Large intestine (tissue), 12 donors: ENCODE results near the gene BRMS1. TPM values are rescaled to one million over a fixed set of nuclear protein-coding genes. Genes with fewer than 3 reads are reported as not detected.
"Not testable (repeated sequence)": the region's sequence is repeated elsewhere in the genome, so short reads cannot be mapped to it uniquely, and the experiment has no call there.

Experiments used
- DNase-seq, 2 donors: peaks; one replicate each; pipeline versions ENCODE4 v3.0.0 to v3.0.0-alpha.2; 2013
- H3K27ac ChIP-seq: one replicate; pipeline ENCODE4 v1.5.1; 2013; ENCODE audit warnings: low read length
- H3K27me3 ChIP-seq: 2 replicates; pipeline ENCODE4 v1.6.1; 2013; ENCODE audit warnings: low read length; ENCODE audit not compliant: control insufficient read depth, insufficient read depth
- H3K36me3 ChIP-seq: 2 replicates; pipeline ENCODE4 v1.6.1; 2013; ENCODE audit warnings: low read length; ENCODE audit not compliant: control insufficient read depth, insufficient read depth
- H3K4me1 ChIP-seq: one replicate; pipeline ENCODE4 v1.6.1; 2013; ENCODE audit warnings: low read length; ENCODE audit not compliant: control insufficient read depth, insufficient read depth
- H3K4me3 ChIP-seq: one replicate; pipeline ENCODE4 v1.5.1; 2013; ENCODE audit warnings: low read length
- H3K9me3 ChIP-seq: one replicate; pipeline ENCODE4 v1.6.1; 2013; ENCODE audit warnings: mild to moderate bottlenecking, low read depth, low read length, moderate library complexity; ENCODE audit not compliant: control insufficient read depth
- WGBS: methylation state at CpG from one replicate; pipeline ENCODE4 v1.1.5; 2013; ENCODE audit warnings: low lambda C conversion rate; ENCODE audit not compliant: insufficient coverage; 5-methylcytosine and 5-hydroxymethylcytosine counted together
- long read RNA-seq, 11 donors: transcript quantifications; one replicate each; lab custom pipeline, GENCODE V29; 2026
- polyA plus RNA-seq: library from polyadenylated mRNA; unstranded; fragments of 120-200 nt; gene quantifications from one replicate; pipeline ENCODE4 v1.2.1, GENCODE V29; 2013

The BRMS1 gene, protein sequence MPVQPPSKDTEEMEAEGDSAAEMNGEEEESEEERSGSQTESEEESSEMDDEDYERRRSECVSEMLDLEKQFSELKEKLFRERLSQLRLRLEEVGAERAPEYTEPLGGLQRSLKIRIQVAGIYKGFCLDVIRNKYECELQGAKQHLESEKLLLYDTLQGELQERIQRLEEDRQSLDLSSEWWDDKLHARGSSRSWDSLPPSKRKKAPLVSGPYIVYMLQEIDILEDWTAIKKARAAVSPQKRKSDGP
- 32.4 TPM for polyA plus RNA-seq
- long read RNA-seq, donor 1, transcript BRMS1-201 (10 exons, 1,445 nt) = major isoform, 10 of 10 reads
- long read RNA-seq, donor 1, partial matches to known transcripts = 0 of 10 reads
- long read RNA-seq, donor 1, other reads (novel, unspliced or antisense) = 0 of 10 reads
- long read RNA-seq, donor 2, transcript BRMS1-201 (10 exons, 1,445 nt) = major isoform, 13 of 16 reads
- long read RNA-seq, donor 2, partial matches to known transcripts = 0 of 16 reads
- long read RNA-seq, donor 2, other reads (novel, unspliced or antisense) = 0 of 16 reads
- long read RNA-seq, donor 3 = 0 reads
- long read RNA-seq, donor 4, partial matches to known transcripts = 0 of 1 reads
- long read RNA-seq, donor 4, other reads (novel, unspliced or antisense) = 0 of 1 reads
- long read RNA-seq, donor 5, transcript BRMS1-201 (10 exons, 1,445 nt) = major isoform, 5 of 23 reads
- long read RNA-seq, donor 5, partial matches to known transcripts = 17 of 23 reads
- long read RNA-seq, donor 5, other reads (novel, unspliced or antisense) = 0 of 23 reads
- long read RNA-seq, donor 6, partial matches to known transcripts = 0 of 6 reads
- long read RNA-seq, donor 6, other reads (novel, unspliced or antisense) = 0 of 6 reads
- long read RNA-seq, donor 7, partial matches to known transcripts = 0 of 3 reads
- long read RNA-seq, donor 7, other reads (novel, unspliced or antisense) = 0 of 3 reads
- long read RNA-seq, donor 8, transcript BRMS1-201 (10 exons, 1,445 nt) = major isoform, 13 of 17 reads
- long read RNA-seq, donor 8, partial matches to known transcripts = 0 of 17 reads
- long read RNA-seq, donor 8, other reads (novel, unspliced or antisense) = 0 of 17 reads
- long read RNA-seq, donor 9, transcript BRMS1-201 (10 exons, 1,445 nt) = major isoform, 5 of 7 reads
- long read RNA-seq, donor 9, partial matches to known transcripts = 0 of 7 reads
- long read RNA-seq, donor 9, other reads (novel, unspliced or antisense) = 0 of 7 reads
- long read RNA-seq, donor 10, transcript BRMS1-201 (10 exons, 1,445 nt) = major isoform, 5 of 6 reads
- long read RNA-seq, donor 10, partial matches to known transcripts = 0 of 6 reads
- long read RNA-seq, donor 10, other reads (novel, unspliced or antisense) = 0 of 6 reads
- long read RNA-seq, donor 11, transcript BRMS1-201 (10 exons, 1,445 nt) = major isoform, 7 of 9 reads
- long read RNA-seq, donor 11, partial matches to known transcripts = 0 of 9 reads
- long read RNA-seq, donor 11, other reads (novel, unspliced or antisense) = 0 of 9 reads

GRCh38 chr11:66344550-66345315 is at the start of gene BRMS1:
Gene BRMS1 (minus strand): TSS chr11:66345104. CDS start chr11:66342234, 2,870 bp downstream.
- Histone ChIP-seq H3K36me3 (peaks cover 29% of the 10 kb centered on the region), H3K4me1 (peaks cover 33% of the 10 kb centered on the region), H3K27me3 (no peaks in the 10 kb centered on the region), H3K27ac (peak within 1 kb of the TSS; percentile 83), H3K9me3 (peaks cover 2% of the 10 kb centered on the region), H3K4me3 (peak within 1 kb of the TSS; percentile 87)
- DNase-seq = peak; percentile 98
- WGBS = no CpG with 5 or more reads among the region's 59 CpGs

DNA sequence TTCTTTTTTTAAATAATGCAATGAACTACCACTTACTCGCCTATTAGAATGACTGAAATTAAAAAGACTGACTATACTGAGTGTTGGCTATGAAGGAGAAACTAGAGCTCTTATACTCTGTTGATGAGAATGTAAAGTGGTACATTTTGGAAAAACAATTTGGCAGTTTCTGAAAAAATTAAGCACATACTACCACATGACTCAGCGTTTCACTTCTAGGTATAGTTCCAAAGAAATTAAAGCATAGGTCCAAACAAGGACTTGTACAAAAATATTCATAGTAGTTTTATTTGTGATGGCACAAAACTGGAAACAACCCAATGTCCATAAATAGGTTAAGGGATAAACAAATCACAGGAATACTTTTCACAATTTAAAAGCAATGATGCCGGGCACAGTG is 49.0 kb upstream of the BRMS1 start:
- H3K4me1 ChIP-seq = no peaks in the 10 kb centered on the region
- H3K27ac ChIP-seq = no peak overlapping the region
- no peaks in the 10 kb centered on the region for H3K36me3 ChIP-seq
- peaks cover 2% of the 10 kb centered on the region for H3K27me3 ChIP-seq
- no peak overlapping the region for H3K4me3 ChIP-seq
- no peaks in the 10 kb centered on the region for H3K9me3 ChIP-seq
- WGBS = 100% methylated on average over 1 of the region's 3 CpGs
- DNase-seq = no peak

DNA sequence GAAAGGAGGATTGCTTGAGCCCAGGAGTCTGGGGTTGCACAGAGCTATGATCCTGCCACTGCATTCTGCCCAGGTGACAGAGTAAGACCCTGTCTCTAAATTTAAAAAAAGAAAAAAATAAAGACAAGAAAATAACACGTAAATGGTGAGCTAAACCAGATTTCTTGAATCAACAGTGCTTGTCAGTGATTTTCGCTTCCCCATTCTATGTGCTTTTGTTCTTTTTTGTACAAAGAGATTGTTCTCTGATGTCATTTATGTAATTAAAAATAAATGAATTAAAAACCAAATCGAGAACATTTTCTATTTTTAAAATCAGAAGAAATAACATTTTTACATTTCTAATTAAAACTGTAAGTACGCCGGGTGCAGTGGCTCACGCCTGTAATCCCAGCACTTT is 46.4 kb upstream of the BRMS1 start:
- no peaks in the 10 kb centered on the region for H3K9me3 ChIP-seq
- WGBS = 90% methylated on average over 2 of the region's 6 CpGs
- no peak overlapping the region for H3K27ac ChIP-seq
- H3K36me3 ChIP-seq = no peaks in the 10 kb centered on the region
- no peak overlapping the region for H3K4me3 ChIP-seq
- DNase-seq = no peak
- H3K27me3 ChIP-seq = peaks cover 2% of the 10 kb centered on the region
- H3K4me1 ChIP-seq = no peaks in the 10 kb centered on the region

GRCh38 chr11:66388780-66389386 is 44.0 kb upstream of the BRMS1 start:
- Histone ChIP-seq H3K27ac (no peak overlapping the region), H3K4me3 (no peak overlapping the region), H3K36me3 (no peaks in the 10 kb centered on the region), H3K4me1 (no peaks in the 10 kb centered on the region), H3K27me3 (no peaks in the 10 kb centered on the region), H3K9me3 (no peaks in the 10 kb centered on the region)
- DNase-seq = peak; percentile 54 to 65
- no CpG with 5 or more reads among the region's 8 CpGs for WGBS

GRCh38 chr11:66386171-66387069 is 41.5 kb upstream of the BRMS1 start:
- WGBS = no CpG with 5 or more reads among the region's 20 CpGs
- Histone ChIP-seq H3K27ac (no peak overlapping the region), H3K4me3 (no peak overlapping the region), H3K4me1 (no peaks in the 10 kb centered on the region), H3K27me3 (no peaks in the 10 kb centered on the region), H3K9me3 (no peaks in the 10 kb centered on the region), H3K36me3 (no peaks in the 10 kb centered on the region)
- peak; percentile 54 to 68 for DNase-seq

DNA sequence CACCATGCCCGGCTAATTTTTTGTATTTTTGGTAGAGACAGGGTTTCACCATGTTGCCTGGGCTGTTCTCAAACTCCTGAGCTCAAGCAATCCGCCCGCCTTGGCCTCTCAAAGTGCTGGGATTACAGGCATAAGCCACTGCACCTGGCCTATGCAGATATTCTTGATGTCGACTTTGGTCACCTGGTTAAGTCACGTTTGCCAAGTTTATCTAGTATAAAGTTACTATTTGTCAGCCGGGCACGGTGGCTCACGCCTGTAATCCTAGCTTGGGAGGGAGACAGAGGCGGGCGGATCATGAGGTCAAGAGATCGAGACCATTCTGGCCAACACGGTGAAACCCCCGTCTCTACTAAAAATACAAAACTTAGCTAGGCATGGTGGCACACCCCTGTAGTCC is 39.4 kb upstream of the BRMS1 start:
- no CpG with 5 or more reads among the region's 13 CpGs for WGBS
- H3K9me3 ChIP-seq, H3K36me3 ChIP-seq, H3K4me1 ChIP-seq, H3K27ac ChIP-seq, H3K27me3 ChIP-seq, H3K4me3 ChIP-seq, DNase-seq: not testable (repeated sequence)

- not testable (repeated sequence) for H3K27me3 ChIP-seq, H3K36me3 ChIP-seq, H3K9me3 ChIP-seq, H3K4me1 ChIP-seq, H3K4me3 ChIP-seq, DNase-seq, H3K27ac ChIP-seq
- no CpG with 5 or more reads among the region's 7 CpGs for WGBS
Observed at GRCh38 chr11:66380264-66380663, 35.4 kb upstream of the BRMS1 start.

DNA sequence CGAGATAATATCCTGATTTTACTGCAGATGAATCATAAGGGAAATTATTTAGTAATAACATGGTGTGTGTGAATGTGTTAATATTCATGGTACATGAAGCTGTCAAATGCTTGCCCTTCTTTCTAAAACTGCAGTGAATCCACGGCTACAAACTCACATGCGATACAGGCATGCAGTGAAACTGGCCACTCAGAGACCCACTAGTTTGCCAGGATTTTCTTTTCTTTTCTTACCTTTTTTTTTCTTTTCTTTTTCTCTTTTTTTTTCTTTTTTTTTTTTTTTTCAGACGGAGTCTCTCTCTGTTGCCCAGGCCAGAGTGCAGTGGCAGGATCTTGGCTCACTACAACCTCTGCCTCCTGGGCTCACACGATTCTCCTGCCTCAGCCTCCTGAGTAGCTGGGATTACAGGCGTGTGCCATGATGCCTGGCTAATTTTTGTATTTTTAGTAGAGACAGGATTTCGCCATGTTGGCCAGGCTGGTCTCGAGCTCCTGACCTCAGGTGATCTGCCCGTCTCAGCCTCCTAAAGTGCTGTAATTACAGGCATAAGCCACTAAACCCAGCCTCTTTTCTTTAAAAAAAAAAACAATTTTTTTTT is 28.9 kb upstream of the BRMS1 start:
- H3K27me3 ChIP-seq, H3K36me3 ChIP-seq, H3K9me3 ChIP-seq, DNase-seq, H3K4me3 ChIP-seq, H3K4me1 ChIP-seq, H3K27ac ChIP-seq: not testable (repeated sequence)
- WGBS = 95% methylated on average over 3 of the region's 9 CpGs
